WTC11 (cell line): ENCODE results near the gene CCM2.

Experiments
- ATF1 ChIP-seq: sonication (generic); formaldehyde crosslinking; IDR thresholded peaks from 2 replicates; pipeline ENCODE4 v1.8.1; 2023; ENCODE audit warnings: mild to moderate bottlenecking, moderate library complexity, missing genetic modification reagents
- CTCF ChIP-seq: fragments of 200-600 bp; IDR thresholded peaks from 2 replicates; pipeline ENCODE4 v1.8.0; 2022; ENCODE audit warnings: antibody characterized with exemption
- E2F5 ChIP-seq: sonication (generic); formaldehyde crosslinking; IDR thresholded peaks from 2 replicates; pipeline ENCODE4 v1.8.1; 2022; ENCODE audit warnings: mild to moderate bottlenecking, moderate library complexity, missing genetic modification reagents
- MAX ChIP-seq: sonication (generic); formaldehyde crosslinking; IDR thresholded peaks from 2 replicates; pipeline ENCODE4 v1.8.0; 2022; ENCODE audit warnings: mild to moderate bottlenecking, missing genetic modification reagents
- PREB ChIP-seq: sonication (generic); formaldehyde crosslinking; IDR thresholded peaks from 2 replicates; pipeline ENCODE4 v1.8.1; 2022; ENCODE audit warnings: mild to moderate bottlenecking, missing genetic modification reagents, moderate library complexity, borderline replicate concordance
- SMAD3 ChIP-seq: sonication (generic); formaldehyde crosslinking; IDR thresholded peaks from 2 replicates; pipeline ENCODE4 v1.8.0; 2022; ENCODE audit warnings: missing genetic modification reagents, mild to moderate bottlenecking, borderline replicate concordance

- no peak for TF ChIP-seq ATF1 (CRISPR knock-in tag)
- no peak for TF ChIP-seq CTCF
- no peak for TF ChIP-seq E2F5
- TF ChIP-seq MAX (CRISPR knock-in tag) = no peak
- no peak for TF ChIP-seq PREB (CRISPR knock-in tag)
- TF ChIP-seq SMAD3 (CRISPR knock-in tag) = no peak
These were observed 22.6 kb upstream of the CCM2 start for GRCh38 chr7:44977304-44977958.
